ENCODE results near the gene GAA. TPM values are rescaled to one million over a fixed set of nuclear protein-coding genes. Genes with fewer than 3 reads are reported as not detected.

Gene GAA
- total and polyA plus RNA-seq, 2 of the 4 experiments (the other 2 are of a cell fraction) = 2.2 to 14.8 TPM

DNA sequence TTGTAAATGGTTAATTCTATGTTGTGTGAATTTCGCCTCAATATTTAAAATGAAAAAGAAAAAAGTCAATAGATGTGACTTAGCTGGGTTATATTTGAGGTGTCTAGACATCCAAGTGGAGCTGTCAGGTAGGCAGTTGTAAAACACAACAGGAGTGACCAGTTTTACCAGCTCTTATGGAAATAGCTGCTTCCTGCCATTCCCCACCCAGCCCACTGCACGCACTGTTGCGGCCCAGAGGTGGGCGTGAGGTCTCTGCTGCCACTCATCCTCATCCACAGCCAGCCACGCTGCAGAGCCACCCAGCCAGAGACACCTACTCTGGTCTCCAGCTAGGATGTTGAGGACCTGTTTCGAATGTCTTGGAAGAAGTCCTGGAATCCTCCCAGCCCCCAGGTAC lies 65.1 kb downstream of the GAA start:
- Histone ChIP-seq H4K8ac (ENCODE audit: low read depth in 2 of 2, low read length in 2 of 2) (no peak overlapping the region), H3K79me1 (ENCODE audit: low read depth in 1 of 2, low read length in 2 of 2) (no peaks in the 10 kb centered on the region), H4K5ac (ENCODE audit: low read depth, low read length) (no peak overlapping the region), H2AK9ac (replicated peaks; ENCODE audit: low read depth, low read length, poor library complexity) (no peak overlapping the region), H2BK5ac (ENCODE audit: low read depth, low read length, poor library complexity, severe bottlenecking) (no peak overlapping the region), H3K9me1 (ENCODE audit: insufficient read depth, low read length) (no peaks in the 10 kb centered on the region; the same call in 1 of the 2 replicates), H2BK120ac (ENCODE audit: low read depth, low read length) (no peak overlapping the region), H2AFZ (replicated peaks; ENCODE audit: low read length, poor library complexity) (no peak overlapping the region), H3K56ac (ENCODE audit: extremely low read depth, insufficient read depth, low read length) (no peak overlapping the region), H3K27ac (ENCODE audit: insufficient read depth, low read length) (no peak overlapping the region), H3K4me2 (ENCODE audit: low read depth, low read length) (no peak overlapping the region), H3K9ac (ENCODE audit: low read depth, low read length) (no peak overlapping the region), H3K18ac (ENCODE audit: low read depth, low read length) (no peak overlapping the region), H4K20me1 (ENCODE audit: insufficient read depth, low read length) (no peaks in the 10 kb centered on the region), H3K14ac (replicated peaks; ENCODE audit: low read depth, low read length) (no peak overlapping the region), H3K9me3 (ENCODE audit: control insufficient read depth, insufficient read depth, low read length) (peaks cover 2% of the 10 kb centered on the region; the same call in 1 of the 2 replicates), H3K4me1 (ENCODE audit: control insufficient read depth, insufficient read depth, low read length) (no peaks in the 10 kb centered on the region), H3K4ac (ENCODE audit: low read depth, low read length) (no peak overlapping the region), H2BK20ac (ENCODE audit: low read depth, low read length) (no peak overlapping the region), H3K23ac (ENCODE audit: low read depth, low read length) (no peak overlapping the region), H3K36me3 (ENCODE audit: control insufficient read depth, insufficient read depth, low read length) (no peaks in the 10 kb centered on the region), H4K91ac (ENCODE audit: insufficient read depth, low read depth, low read length) (no peak overlapping the region), H2BK15ac (ENCODE audit: low read depth, low read length) (no peak overlapping the region), H3K27me3 (ENCODE audit: control insufficient read depth, insufficient read depth, low read length) (peaks cover 27% of the 10 kb centered on the region), H2AK5ac (ENCODE audit: low read depth, low read length) (no peak overlapping the region), H3K4me3 (ENCODE audit: insufficient read depth, low read depth, low read length) (no peak overlapping the region)
- in situ Hi-C loops (cut with MboI; ENCODE audit: low sequenced_read_pairs) (no loop called here), dilution Hi-C loops (cut with HindIII; ENCODE audit: low sequenced_read_pairs, unreplicated experiment) (no loop called here), intact Hi-C loops (cut with micrococcal nuclease) (no loop called here)
- no TSS peak for BruUV-seq (replicated peaks)
- ATAC-seq (ENCODE audit: low read depth) (no peak), DNase-seq (no peak)
- TF ChIP-seq RAD21 (IDR thresholded peaks at IDR 0.05; ENCODE audit: low read length) = no peak
- POLR2A ChIA-PET (ENCODE audit: unreplicated experiment) = no interaction called here
- 100% methylated on average over 1 of the region's 6 CpGs; no CpG with 5 or more reads in 1 of the 2 experiments for WGBS, 2 experiments (ENCODE audit: extremely low coverage in 2 of 2, insufficient read length in 1 of 2)
- CTCF ChIA-PET = no interaction called here
